Mucosa of stomach (tissue), 1 donor: Measurements from ENCODE around the gene TCERG1L.

Experiments
- H3K27me3 ChIP-seq: one replicate; pipeline ENCODE4 v1.7.0; 2013; ENCODE audit warnings: mild to moderate bottlenecking, low read length; ENCODE audit not compliant: control insufficient read depth, insufficient read depth
- H3K36me3 ChIP-seq: one replicate; pipeline ENCODE4 v1.7.0; 2013; ENCODE audit warnings: low read length; ENCODE audit not compliant: control insufficient read depth, insufficient read depth
- H3K4me1 ChIP-seq: one replicate; pipeline ENCODE4 v1.7.0; 2013; ENCODE audit warnings: mild to moderate bottlenecking, low read length; ENCODE audit not compliant: control insufficient read depth, insufficient read depth
- H3K4me3 ChIP-seq: one replicate; pipeline ENCODE4 v1.7.0; 2013; ENCODE audit warnings: low read length
- H3K9ac ChIP-seq: one replicate; pipeline ENCODE4 v1.7.0; 2013; ENCODE audit warnings: mild to moderate bottlenecking, low read length, moderate library complexity
- H3K9me3 ChIP-seq: one replicate; pipeline ENCODE4 v1.7.0; 2013; ENCODE audit warnings: mild to moderate bottlenecking, low read length, moderate library complexity; ENCODE audit not compliant: control insufficient read depth
- donor health status: Pancreatic carcinoma.

TCERG1L gene

GRCh38 chr10:131166486-131166885 lies 145.0 kb downstream of the TCERG1L start:
- H3K27me3 ChIP-seq: no peaks in the 10 kb centered on the region
- H3K4me1 ChIP-seq: no peaks in the 10 kb centered on the region
- H3K4me3 ChIP-seq: no peak overlapping the region
- no peaks in the 10 kb centered on the region for H3K9me3 ChIP-seq
- H3K9ac ChIP-seq: no peak overlapping the region
- H3K36me3 ChIP-seq: no peaks in the 10 kb centered on the region

GRCh38 chr10:131165092-131165491 lies 146.4 kb downstream of the TCERG1L start:
- Histone ChIP-seq H3K36me3 (no peaks in the 10 kb centered on the region), H3K4me1 (no peaks in the 10 kb centered on the region), H3K27me3 (no peaks in the 10 kb centered on the region), H3K4me3 (no peak overlapping the region), H3K9ac (no peak overlapping the region), H3K9me3 (no peaks in the 10 kb centered on the region)

GRCh38 chr10:131162866-131163843 lies 148.4 kb downstream of the TCERG1L start:
- no peaks in the 10 kb centered on the region for H3K4me1 ChIP-seq
- no peaks in the 10 kb centered on the region for H3K9me3 ChIP-seq
- no peak overlapping the region for H3K4me3 ChIP-seq
- H3K27me3 ChIP-seq: peaks cover 4% of the 10 kb centered on the region
- H3K9ac ChIP-seq: no peak overlapping the region
- H3K36me3 ChIP-seq: no peaks in the 10 kb centered on the region

- peaks cover 4% of the 10 kb centered on the region for H3K27me3 ChIP-seq
- no peaks in the 10 kb centered on the region for H3K36me3 ChIP-seq
- H3K4me1 ChIP-seq: no peaks in the 10 kb centered on the region
- H3K9me3 ChIP-seq: no peaks in the 10 kb centered on the region
- H3K4me3 ChIP-seq: no peak overlapping the region
- no peak overlapping the region for H3K9ac ChIP-seq
These were observed 149.3 kb downstream of the TCERG1L start for GRCh38 chr10:131162211-131162610.

- H3K27me3 ChIP-seq: peaks cover 4% of the 10 kb centered on the region
- H3K9ac ChIP-seq: no peak overlapping the region
- no peak overlapping the region for H3K4me3 ChIP-seq
- H3K36me3 ChIP-seq: no peaks in the 10 kb centered on the region
- no peaks in the 10 kb centered on the region for H3K9me3 ChIP-seq
- no peaks in the 10 kb centered on the region for H3K4me1 ChIP-seq
These were observed 150.4 kb downstream of the TCERG1L start for GRCh38 chr10:131161087-131161486.

GRCh38 chr10:131160219-131160875 lies 151.2 kb downstream of the TCERG1L start:
- Histone ChIP-seq H3K9me3 (no peaks in the 10 kb centered on the region), H3K36me3 (no peaks in the 10 kb centered on the region), H3K27me3 (peaks cover 4% of the 10 kb centered on the region), H3K4me1 (no peaks in the 10 kb centered on the region), H3K9ac (no peak overlapping the region), H3K4me3 (no peak overlapping the region)

- Histone ChIP-seq H3K27me3 (peaks cover 4% of the 10 kb centered on the region), H3K9ac (no peak overlapping the region), H3K4me1 (no peaks in the 10 kb centered on the region), H3K9me3 (no peaks in the 10 kb centered on the region), H3K4me3 (no peak overlapping the region), H3K36me3 (no peaks in the 10 kb centered on the region)
These were observed 151.8 kb downstream of the TCERG1L start for GRCh38 chr10:131159771-131160170.

- H3K9ac ChIP-seq: no peak overlapping the region
- no peaks in the 10 kb centered on the region for H3K36me3 ChIP-seq
- H3K4me1 ChIP-seq: no peaks in the 10 kb centered on the region
- H3K4me3 ChIP-seq: no peak overlapping the region
- H3K27me3 ChIP-seq: peaks cover 4% of the 10 kb centered on the region
- no peaks in the 10 kb centered on the region for H3K9me3 ChIP-seq
These were observed 152.8 kb downstream of the TCERG1L start for GRCh38 chr10:131158695-131159094.

GRCh38 chr10:131157899-131158298 lies 153.6 kb downstream of the TCERG1L start:
- no peak overlapping the region for H3K4me3 ChIP-seq
- H3K9ac ChIP-seq: no peak overlapping the region
- no peaks in the 10 kb centered on the region for H3K36me3 ChIP-seq
- peaks cover 4% of the 10 kb centered on the region for H3K27me3 ChIP-seq
- no peaks in the 10 kb centered on the region for H3K4me1 ChIP-seq
- H3K9me3 ChIP-seq: no peaks in the 10 kb centered on the region

- peaks cover 4% of the 10 kb centered on the region for H3K27me3 ChIP-seq
- no peaks in the 10 kb centered on the region for H3K4me1 ChIP-seq
- no peak overlapping the region for H3K9ac ChIP-seq
- no peaks in the 10 kb centered on the region for H3K36me3 ChIP-seq
- no peaks in the 10 kb centered on the region for H3K9me3 ChIP-seq
- H3K4me3 ChIP-seq: no peak overlapping the region
These were observed 155.7 kb downstream of the TCERG1L start for GRCh38 chr10:131155876-131156230.

GRCh38 chr10:131155218-131155875 lies 156.2 kb downstream of the TCERG1L start:
- Histone ChIP-seq H3K4me3 (no peak overlapping the region), H3K9me3 (no peaks in the 10 kb centered on the region), H3K27me3 (peaks cover 4% of the 10 kb centered on the region), H3K4me1 (no peaks in the 10 kb centered on the region), H3K36me3 (no peaks in the 10 kb centered on the region), H3K9ac (no peak overlapping the region)
